Smooth muscle cell (in vitro differentiated cells): ENCODE results near the gene CEACAM16. TPM values are rescaled to one million over a fixed set of nuclear protein-coding genes. Genes with fewer than 3 reads are reported as not detected.

ENCODE experiments used
- DNase-seq: peaks from one replicate; lab custom pipeline; 2025; ENCODE audit not compliant: unreplicated experiment; lab: John Stamatoyannopoulos, UW
- H2AFZ ChIP-seq: fragments of 200-600 bp; sonication (generic); 2 replicates; pipeline ENCODE4 v1.6.0; 2016; ENCODE audit warnings: antibody characterized with exemption, low read depth, mild to moderate bottlenecking
- H3F3A ChIP-seq: fragments of 200-600 bp; sonication (generic); 2 replicates; pipeline ENCODE4 v1.6.0; 2017; ENCODE audit warnings: antibody characterized with exemption, low read depth
- H3K27ac ChIP-seq: fragments of 200-600 bp; sonication (generic); 2 replicates; pipeline ENCODE4 v1.5.1; 2016; ENCODE audit warnings: low read depth, mild to moderate bottlenecking
- H3K27me3 ChIP-seq: fragments of 200-600 bp; sonication (generic); 2 replicates; pipeline ENCODE4 v1.6.1; 2016; ENCODE audit warnings: low read depth, mild to moderate bottlenecking
- H3K36me3 ChIP-seq: fragments of 200-600 bp; sonication (generic); 2 replicates; pipeline ENCODE4 v1.5.1; 2016; ENCODE audit warnings: low read depth
- H3K4me1 ChIP-seq: fragments of 200-600 bp; sonication (generic); 2 replicates; pipeline ENCODE4 v1.5.1; 2016; ENCODE audit warnings: low read depth
- H3K4me2 ChIP-seq: fragments of 200-600 bp; sonication (generic); 2 replicates; pipeline ENCODE4 v1.6.0; 2016; ENCODE audit warnings: mild to moderate bottlenecking
- H3K4me3 ChIP-seq: fragments of 200-600 bp; sonication (generic); 2 replicates; pipeline ENCODE4 v1.5.1; 2016; ENCODE audit warnings: mild to moderate bottlenecking
- H3K79me2 ChIP-seq: fragments of 200-600 bp; sonication (generic); 2 replicates; pipeline ENCODE4 v1.6.0; 2016; ENCODE audit warnings: low read depth, mild to moderate bottlenecking
- H3K9ac ChIP-seq: fragments of 200-600 bp; sonication (generic); 2 replicates; pipeline ENCODE4 v1.6.0; 2016; ENCODE audit warnings: low read depth
- H3K9me3 ChIP-seq: fragments of 200-600 bp; sonication (generic); replicated peaks from 2 replicates; pipeline ENCODE4 v1.5.1; 2016; ENCODE audit warnings: low read depth
- H4K20me1 ChIP-seq: fragments of 200-600 bp; sonication (generic); 2 replicates; pipeline ENCODE4 v1.6.0; 2016; ENCODE audit warnings: low read depth
- WGBS: methylation state at CpG from one replicate; pipeline ENCODE4 v1.1.7; 2016; ENCODE audit warnings: low lambda C conversion rate; 5-methylcytosine and 5-hydroxymethylcytosine counted together
- polyA plus RNA-seq: library from polyadenylated mRNA; unstranded; fragments of >200 nt; fragmentation: Nextera tagmentation; extraction: Ambion mirVana; gene quantifications from 2 replicates; pipeline ENCODE4 v1.2.1, GENCODE V29; 2016
- total RNA-seq: library from RNA; depleted of rRNA; stranded (reverse); fragments of >200 nt; gene quantifications from 2 replicates; pipeline ENCODE4 v1.2.3, GENCODE V29; 2014
- TF ChIP-seq, protein P1 (sequence below): fragments of 200-600 bp; sonication (generic); IDR thresholded peaks from 2 replicates; pipeline ENCODE4 v1.5.1; 2017; ENCODE audit warnings: borderline replicate concordance, mild to moderate bottlenecking, antibody characterized with exemption; ENCODE audit not compliant: insufficient read depth, poor library complexity, severe bottlenecking

CEACAM16 gene
- total and polyA plus RNA-seq, 2 experiments from 2014 or later = not detected

- no peaks in the 10 kb centered on the region for H3K27me3 ChIP-seq
- no peaks in the 10 kb centered on the region for H3F3A ChIP-seq
- H3K27ac ChIP-seq = no peak overlapping the region
- H3K79me2 ChIP-seq = no peaks in the 10 kb centered on the region
- no peaks in the 10 kb centered on the region for H3K36me3 ChIP-seq
- no peak overlapping the region for H2AFZ ChIP-seq
- no peak overlapping the region for H3K9ac ChIP-seq
- no peak for DNase-seq
- 80% methylated on average over 11 of the region's 11 CpGs for WGBS
- H3K4me2 ChIP-seq = no peak overlapping the region
- no peaks in the 10 kb centered on the region for H3K4me1 ChIP-seq
- no peaks in the 10 kb centered on the region for H4K20me1 ChIP-seq
- H3K9me3 ChIP-seq = no peaks in the 10 kb centered on the region
- no peak overlapping the region for H3K4me3 ChIP-seq
- TF ChIP-seq, protein P1, sequence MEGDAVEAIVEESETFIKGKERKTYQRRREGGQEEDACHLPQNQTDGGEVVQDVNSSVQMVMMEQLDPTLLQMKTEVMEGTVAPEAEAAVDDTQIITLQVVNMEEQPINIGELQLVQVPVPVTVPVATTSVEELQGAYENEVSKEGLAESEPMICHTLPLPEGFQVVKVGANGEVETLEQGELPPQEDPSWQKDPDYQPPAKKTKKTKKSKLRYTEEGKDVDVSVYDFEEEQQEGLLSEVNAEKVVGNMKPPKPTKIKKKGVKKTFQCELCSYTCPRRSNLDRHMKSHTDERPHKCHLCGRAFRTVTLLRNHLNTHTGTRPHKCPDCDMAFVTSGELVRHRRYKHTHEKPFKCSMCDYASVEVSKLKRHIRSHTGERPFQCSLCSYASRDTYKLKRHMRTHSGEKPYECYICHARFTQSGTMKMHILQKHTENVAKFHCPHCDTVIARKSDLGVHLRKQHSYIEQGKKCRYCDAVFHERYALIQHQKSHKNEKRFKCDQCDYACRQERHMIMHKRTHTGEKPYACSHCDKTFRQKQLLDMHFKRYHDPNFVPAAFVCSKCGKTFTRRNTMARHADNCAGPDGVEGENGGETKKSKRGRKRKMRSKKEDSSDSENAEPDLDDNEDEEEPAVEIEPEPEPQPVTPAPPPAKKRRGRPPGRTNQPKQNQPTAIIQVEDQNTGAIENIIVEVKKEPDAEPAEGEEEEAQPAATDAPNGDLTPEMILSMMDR = no peak
Measured at GRCh38 chr19:44732235-44733014, 33.5 kb downstream of the CEACAM16 start.

GRCh38 chr19:44734357-44734756 lies 35.4 kb downstream of the CEACAM16 start:
- Histone ChIP-seq H3K27me3 (no peaks in the 10 kb centered on the region), H3F3A (no peaks in the 10 kb centered on the region), H3K9me3 (no peaks in the 10 kb centered on the region), H4K20me1 (no peaks in the 10 kb centered on the region), H3K4me3 (no peak overlapping the region), H3K79me2 (no peaks in the 10 kb centered on the region), H3K4me2 (no peak overlapping the region), H2AFZ (no peak overlapping the region), H3K4me1 (no peaks in the 10 kb centered on the region), H3K27ac (no peak overlapping the region), H3K9ac (no peak overlapping the region), H3K36me3 (no peaks in the 10 kb centered on the region)
- 33% methylated on average over 1 of the region's 1 CpG for WGBS
- TF ChIP-seq, protein P1 = no peak
- no peak for DNase-seq

DNA sequence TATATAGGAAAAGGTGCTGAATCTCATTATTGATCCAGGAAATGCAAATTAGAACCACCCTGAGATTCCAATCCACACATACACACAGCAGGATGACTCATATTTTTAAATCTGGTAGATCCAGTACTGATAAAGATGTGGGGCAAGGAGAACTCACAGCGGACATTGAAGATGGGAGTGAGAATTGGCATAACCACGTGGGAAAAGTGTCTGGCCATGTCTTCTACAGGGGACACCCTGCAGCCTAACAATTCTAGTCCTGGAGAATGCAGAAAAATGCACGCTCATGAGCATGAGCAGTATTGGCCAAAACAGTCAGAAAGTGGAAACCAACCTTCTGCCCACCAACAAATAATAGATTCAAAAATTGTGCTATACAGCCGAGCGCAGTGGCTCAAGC lies 36.1 kb downstream of the CEACAM16 start:
- Histone ChIP-seq H3K4me3 (no peak overlapping the region), H3K9ac (no peak overlapping the region), H3K27me3 (no peaks in the 10 kb centered on the region), H3K4me1 (no peaks in the 10 kb centered on the region), H2AFZ (no peak overlapping the region), H3K9me3 (no peaks in the 10 kb centered on the region), H3K36me3 (no peaks in the 10 kb centered on the region), H4K20me1 (no peaks in the 10 kb centered on the region), H3K4me2 (no peak overlapping the region), H3K27ac (no peak overlapping the region), H3K79me2 (no peaks in the 10 kb centered on the region), H3F3A (no peaks in the 10 kb centered on the region)
- WGBS = 74% methylated on average over 5 of the region's 5 CpGs
- TF ChIP-seq, protein P1 = no peak
- DNase-seq = no peak
